Measurements from ENCODE around the gene NFIL3.

DNA sequence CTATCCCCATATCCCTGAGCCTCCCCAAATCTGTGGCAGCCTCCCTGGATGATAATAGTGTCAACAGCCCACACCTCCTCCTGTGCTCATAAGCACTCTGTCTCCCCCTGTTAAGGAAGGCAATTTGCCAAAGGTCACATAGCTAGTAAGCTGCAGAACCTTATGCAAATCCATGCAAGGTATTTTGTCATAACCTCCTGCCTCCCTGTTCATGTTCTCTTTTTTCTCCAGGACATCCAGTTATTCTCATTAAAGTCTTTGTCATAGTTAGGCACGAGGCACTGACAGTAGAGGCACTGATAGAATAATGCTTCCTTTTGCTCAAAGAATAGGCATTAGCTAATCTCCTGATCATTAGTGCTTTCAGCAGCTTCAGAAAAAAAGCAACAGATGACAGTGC lies 51.7 kb downstream of the NFIL3 start:
- TF ChIP-seq, protein P1, sequence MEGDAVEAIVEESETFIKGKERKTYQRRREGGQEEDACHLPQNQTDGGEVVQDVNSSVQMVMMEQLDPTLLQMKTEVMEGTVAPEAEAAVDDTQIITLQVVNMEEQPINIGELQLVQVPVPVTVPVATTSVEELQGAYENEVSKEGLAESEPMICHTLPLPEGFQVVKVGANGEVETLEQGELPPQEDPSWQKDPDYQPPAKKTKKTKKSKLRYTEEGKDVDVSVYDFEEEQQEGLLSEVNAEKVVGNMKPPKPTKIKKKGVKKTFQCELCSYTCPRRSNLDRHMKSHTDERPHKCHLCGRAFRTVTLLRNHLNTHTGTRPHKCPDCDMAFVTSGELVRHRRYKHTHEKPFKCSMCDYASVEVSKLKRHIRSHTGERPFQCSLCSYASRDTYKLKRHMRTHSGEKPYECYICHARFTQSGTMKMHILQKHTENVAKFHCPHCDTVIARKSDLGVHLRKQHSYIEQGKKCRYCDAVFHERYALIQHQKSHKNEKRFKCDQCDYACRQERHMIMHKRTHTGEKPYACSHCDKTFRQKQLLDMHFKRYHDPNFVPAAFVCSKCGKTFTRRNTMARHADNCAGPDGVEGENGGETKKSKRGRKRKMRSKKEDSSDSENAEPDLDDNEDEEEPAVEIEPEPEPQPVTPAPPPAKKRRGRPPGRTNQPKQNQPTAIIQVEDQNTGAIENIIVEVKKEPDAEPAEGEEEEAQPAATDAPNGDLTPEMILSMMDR (conservative IDR thresholded peaks at IDR 0.05; ENCODE audit: low read depth, low read length), result no peak
- TF ChIP-seq POLR2A (IDR thresholded peaks at IDR 0.05; ENCODE audit: low read depth, low read length) (no peak), MAFK (IDR thresholded peaks at IDR 0.05; ENCODE audit: low read depth, low read length) (no peak), RAD21 (IDR thresholded peaks at IDR 0.05; ENCODE audit: low read length) (no peak), RFX5 (IDR thresholded peaks at IDR 0.05; ENCODE audit: low read depth, low read length) (no peak)
- TF ChIP-seq, protein P2, sequence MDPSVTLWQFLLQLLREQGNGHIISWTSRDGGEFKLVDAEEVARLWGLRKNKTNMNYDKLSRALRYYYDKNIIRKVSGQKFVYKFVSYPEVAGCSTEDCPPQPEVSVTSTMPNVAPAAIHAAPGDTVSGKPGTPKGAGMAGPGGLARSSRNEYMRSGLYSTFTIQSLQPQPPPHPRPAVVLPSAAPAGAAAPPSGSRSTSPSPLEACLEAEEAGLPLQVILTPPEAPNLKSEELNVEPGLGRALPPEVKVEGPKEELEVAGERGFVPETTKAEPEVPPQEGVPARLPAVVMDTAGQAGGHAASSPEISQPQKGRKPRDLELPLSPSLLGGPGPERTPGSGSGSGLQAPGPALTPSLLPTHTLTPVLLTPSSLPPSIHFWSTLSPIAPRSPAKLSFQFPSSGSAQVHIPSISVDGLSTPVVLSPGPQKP (IDR thresholded peaks at IDR 0.05; ENCODE audit: borderline replicate concordance, low read depth, low read length), result no peak
